Measurements from ENCODE around the gene PTPRD.

DNA sequence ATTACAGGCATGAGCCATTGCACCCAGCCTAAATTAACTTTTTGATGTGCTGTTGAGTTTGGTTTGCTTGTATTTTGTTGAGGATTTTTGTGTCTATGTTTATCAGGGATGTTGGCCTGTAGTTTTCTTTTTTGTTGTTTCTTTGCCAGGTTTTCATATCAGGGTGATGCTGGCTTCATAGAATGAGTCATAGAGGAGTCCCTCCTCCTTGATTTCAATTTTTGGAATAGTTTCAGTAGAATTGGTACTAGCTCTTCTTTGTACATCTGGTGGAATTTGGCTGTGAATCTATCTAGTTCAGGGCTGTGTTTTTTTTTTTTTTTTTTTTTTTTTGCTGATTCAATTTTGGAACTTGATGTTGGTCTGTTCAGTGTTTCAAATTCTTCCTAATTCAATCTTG lies 1648.9 kb downstream of the PTPRD start:
- TF ChIP-seq, protein P1, sequence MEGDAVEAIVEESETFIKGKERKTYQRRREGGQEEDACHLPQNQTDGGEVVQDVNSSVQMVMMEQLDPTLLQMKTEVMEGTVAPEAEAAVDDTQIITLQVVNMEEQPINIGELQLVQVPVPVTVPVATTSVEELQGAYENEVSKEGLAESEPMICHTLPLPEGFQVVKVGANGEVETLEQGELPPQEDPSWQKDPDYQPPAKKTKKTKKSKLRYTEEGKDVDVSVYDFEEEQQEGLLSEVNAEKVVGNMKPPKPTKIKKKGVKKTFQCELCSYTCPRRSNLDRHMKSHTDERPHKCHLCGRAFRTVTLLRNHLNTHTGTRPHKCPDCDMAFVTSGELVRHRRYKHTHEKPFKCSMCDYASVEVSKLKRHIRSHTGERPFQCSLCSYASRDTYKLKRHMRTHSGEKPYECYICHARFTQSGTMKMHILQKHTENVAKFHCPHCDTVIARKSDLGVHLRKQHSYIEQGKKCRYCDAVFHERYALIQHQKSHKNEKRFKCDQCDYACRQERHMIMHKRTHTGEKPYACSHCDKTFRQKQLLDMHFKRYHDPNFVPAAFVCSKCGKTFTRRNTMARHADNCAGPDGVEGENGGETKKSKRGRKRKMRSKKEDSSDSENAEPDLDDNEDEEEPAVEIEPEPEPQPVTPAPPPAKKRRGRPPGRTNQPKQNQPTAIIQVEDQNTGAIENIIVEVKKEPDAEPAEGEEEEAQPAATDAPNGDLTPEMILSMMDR (IDR thresholded peaks at IDR 0.05) = no peak
- no peak for TF ChIP-seq EZH2 (IDR thresholded peaks at IDR 0.05)

All from neural progenitor cell (in vitro differentiated cells).